GM23338 (cell line): ENCODE data around the gene CBFA2T2. TPM values are rescaled to one million over a fixed set of nuclear protein-coding genes. Genes with fewer than 3 reads are reported as not detected.

Experiments used
- ATAC-seq: fragments of 200-7000 bp; cut with Tn5 transposase; 3 replicates; pipeline ENCODE4 v1.9.1; 2020
- DNase-seq: peaks from one replicate; pipeline ENCODE4 v3.0.0-alpha.2; 2015; ENCODE audit warnings: low spot score
- H2AFZ ChIP-seq: fragments of 200-600 bp; sonication (generic); 2 replicates; pipeline ENCODE4 v1.8.0; 2016; ENCODE audit warnings: antibody characterized with exemption, mild to moderate bottlenecking, moderate library complexity
- H3F3A ChIP-seq: fragments of 200-600 bp; sonication (generic); replicated peaks from 2 replicates; pipeline ENCODE4 v1.8.0; 2017; ENCODE audit warnings: antibody characterized with exemption, mixed run types, low read depth
- H3K27ac ChIP-seq: fragments of 200-600 bp; sonication (generic); 2 replicates; pipeline ENCODE4 v1.6.1; 2016; ENCODE audit warnings: low read depth
- H3K27me3 ChIP-seq: fragments of 200-600 bp; sonication (generic); 2 replicates; pipeline ENCODE4 v1.8.0; 2016; ENCODE audit warnings: mild to moderate bottlenecking, mixed run types, moderate library complexity; ENCODE audit not compliant: insufficient read depth
- H3K36me3 ChIP-seq: fragments of 200-600 bp; sonication (generic); 2 replicates; pipeline ENCODE4 v1.8.0; 2016; ENCODE audit warnings: mild to moderate bottlenecking; ENCODE audit not compliant: insufficient read depth
- H3K4me1 ChIP-seq: fragments of 200-600 bp; sonication (generic); 2 replicates; pipeline ENCODE4 v1.8.0; 2016; ENCODE audit warnings: mild to moderate bottlenecking, moderate library complexity; ENCODE audit not compliant: insufficient read depth
- H3K4me2 ChIP-seq: fragments of 200-600 bp; sonication (generic); 2 replicates; pipeline ENCODE4 v1.7.1; 2017; ENCODE audit warnings: mixed run types
- H3K4me3 ChIP-seq: fragments of 200-600 bp; sonication (generic); 2 replicates; pipeline ENCODE4 v1.6.1; 2016; ENCODE audit warnings: mixed run types
- H3K79me2 ChIP-seq: fragments of 200-600 bp; sonication (generic); replicated peaks from 2 replicates; pipeline ENCODE4 v1.8.0; 2017; ENCODE audit warnings: mild to moderate bottlenecking; ENCODE audit not compliant: insufficient read depth
- H3K9me2 ChIP-seq: fragments of 200-600 bp; sonication (generic); 2 replicates; pipeline ENCODE4 v1.8.0; 2017; ENCODE audit not compliant: insufficient read depth
- H4K20me1 ChIP-seq: fragments of 200-600 bp; sonication (generic); replicated peaks from 2 replicates; pipeline ENCODE4 v1.8.0; 2017; ENCODE audit warnings: mild to moderate bottlenecking; ENCODE audit not compliant: insufficient read depth
- H3K27ac Mint-ChIP-seq: 2 replicates; pipeline ENCODE4 v1.8.0; 2020; ENCODE audit warnings: inconsistent platforms, mild to moderate bottlenecking, moderate library complexity, mixed read lengths
- H3K27me3 Mint-ChIP-seq: 3 replicates; pipeline ENCODE4 v1.8.0; 2022; ENCODE audit warnings: low read depth, mild to moderate bottlenecking, moderate library complexity, mixed read lengths, inconsistent platforms; ENCODE audit not compliant: insufficient read depth, poor library complexity
- H3K36me3 Mint-ChIP-seq: 3 replicates; pipeline ENCODE4 v1.8.0; 2021; ENCODE audit warnings: low read depth, mild to moderate bottlenecking, inconsistent platforms, moderate library complexity, mixed read lengths
- H3K4me1 Mint-ChIP-seq: 3 replicates; pipeline ENCODE4 v1.8.0; 2020; ENCODE audit warnings: mild to moderate bottlenecking, inconsistent platforms, mixed read lengths
- H3K4me3 Mint-ChIP-seq: 3 replicates; pipeline ENCODE4 v1.8.0; 2021; ENCODE audit warnings: moderate library complexity, mild to moderate bottlenecking, inconsistent platforms, mixed read lengths
- H3K9me3 Mint-ChIP-seq: 3 replicates; pipeline ENCODE4 v1.8.0; 2020; ENCODE audit warnings: moderate library complexity, mild to moderate bottlenecking, inconsistent platforms, mixed read lengths
- CREB1 ChIP-seq: fragments of 250-450 bp; sonication (Bioruptor Pico); IDR thresholded peaks from 2 replicates; pipeline ENCODE4 v1.5.0; 2020; ENCODE audit warnings: low read depth, mild to moderate bottlenecking, moderate library complexity
- EZH2 ChIP-seq: fragments of 200-600 bp; sonication (generic); IDR thresholded peaks from one replicate; pipeline ENCODE4 v1.8.0; 2017; ENCODE audit warnings: antibody characterized with exemption, mild to moderate bottlenecking, low read depth; ENCODE audit not compliant: unreplicated experiment
- EZH2phosphoT487 ChIP-seq: fragments of 200-600 bp; sonication (generic); IDR thresholded peaks from one replicate; pipeline ENCODE4 v1.8.1; 2018; ENCODE audit warnings: antibody characterized with exemption; ENCODE audit not compliant: unreplicated experiment
- JUNB ChIP-seq: IDR thresholded peaks from one replicate; pipeline ENCODE4 v1.6.1; 2016; ENCODE audit warnings: antibody characterized with exemption; ENCODE audit not compliant: unreplicated experiment
- NANOG ChIP-seq: IDR thresholded peaks from 2 replicates; pipeline ENCODE4 v1.6.1; 2016; ENCODE audit warnings: antibody characterized with exemption, borderline replicate concordance
- POLR2AphosphoS5 ChIP-seq: IDR thresholded peaks from 2 replicates; pipeline ENCODE4 v1.6.1; 2016; ENCODE audit warnings: antibody characterized with exemption, low read depth
- REST ChIP-seq: IDR thresholded peaks from one replicate; pipeline ENCODE4 v1.6.1; 2018; ENCODE audit warnings: antibody characterized with exemption; ENCODE audit not compliant: unreplicated experiment
- STAT1 ChIP-seq: IDR thresholded peaks from one replicate; pipeline ENCODE4 v1.6.1; 2016; ENCODE audit warnings: antibody characterized with exemption; ENCODE audit not compliant: unreplicated experiment
- ZNF331 ChIP-seq: fragments of 250-450 bp; sonication (Bioruptor Pico); IDR thresholded peaks from 2 replicates; pipeline ENCODE4 v1.5.0; 2020; ENCODE audit warnings: low read depth, mild to moderate bottlenecking, moderate library complexity
- ZNF462 ChIP-seq: fragments of 250-450 bp; sonication (Bioruptor Pico); IDR thresholded peaks from 2 replicates; pipeline ENCODE4 v1.5.0; 2020; ENCODE audit warnings: mild to moderate bottlenecking, moderate library complexity
- polyA plus RNA-seq: library from polyadenylated mRNA; unstranded; fragments of >200 nt; fragmentation: Nextera tagmentation; extraction: Ambion mirVana; gene quantifications from 2 replicates; pipeline ENCODE4 v1.2.1, GENCODE V29; 2016
- total RNA-seq: library from RNA; depleted of rRNA; stranded (reverse); fragments of >200 nt; shearing (Covaris generic); gene quantifications from 2 replicates; pipeline ENCODE4 v1.2.3, GENCODE V29; 2014
- TF ChIP-seq, protein P1 (sequence below), 2 experiments: fragments of 200-600 bp in 1 of 2; sonication (generic) in 1 of 2; conservative IDR thresholded peaks; 2 replicates each; pipeline versions ENCODE4 v1.5.1 to v1.6.1; 2016 to 2017; ENCODE audit warnings: antibody characterized with exemption in 2 of 2, low read depth in 2 of 2, mild to moderate bottlenecking in 2 of 2, moderate library complexity in 1 of 2
- TF ChIP-seq, protein P2 (sequence below): IDR thresholded peaks from 2 replicates; pipeline ENCODE4 v1.6.1; 2016; ENCODE audit warnings: antibody characterized with exemption

CBFA2T2 gene
- total and polyA plus RNA-seq, 2 experiments from 2014 or later = 12.7 to 15.8 TPM

GRCh38 chr20:33524261-33524660, 34.4 kb downstream of the CBFA2T2 start:
- no peaks in the 10 kb centered on the region for H3K9me2 ChIP-seq
- no peaks in the 10 kb centered on the region for H3K27me3 ChIP-seq
- peaks cover 20% of the 10 kb centered on the region for H3K79me2 ChIP-seq
- H4K20me1 ChIP-seq = peaks cover 16% of the 10 kb centered on the region; the same call in 1 of the 2 replicates
- Mint-ChIP-seq H3K27ac (no peak overlapping the region), H3K36me3 (no peaks in the 10 kb centered on the region), H3K27me3 (no peaks in the 10 kb centered on the region), H3K4me3 (no peak overlapping the region), H3K9me3 (no peaks in the 10 kb centered on the region), H3K4me1 (no peaks in the 10 kb centered on the region)
- H3K4me1 ChIP-seq = 0 out of 2 replicates have a peak, but pooled peaks cover 3% of the 10 kb centered on the region
- H3K27ac ChIP-seq = no peak overlapping the region
- H3F3A ChIP-seq = no peaks in the 10 kb centered on the region
- no peaks in the 10 kb centered on the region for H3K36me3 ChIP-seq
- DNase-seq (no peak), ATAC-seq (no peak)
- no peak overlapping the region for H3K4me2 ChIP-seq
- no peak overlapping the region for H3K4me3 ChIP-seq
- H2AFZ ChIP-seq = no peak overlapping the region
- no peak for TF ChIP-seq ZNF331 (CRISPR knock-in tag)
- no peak for TF ChIP-seq EZH2
- TF ChIP-seq, protein P1, sequence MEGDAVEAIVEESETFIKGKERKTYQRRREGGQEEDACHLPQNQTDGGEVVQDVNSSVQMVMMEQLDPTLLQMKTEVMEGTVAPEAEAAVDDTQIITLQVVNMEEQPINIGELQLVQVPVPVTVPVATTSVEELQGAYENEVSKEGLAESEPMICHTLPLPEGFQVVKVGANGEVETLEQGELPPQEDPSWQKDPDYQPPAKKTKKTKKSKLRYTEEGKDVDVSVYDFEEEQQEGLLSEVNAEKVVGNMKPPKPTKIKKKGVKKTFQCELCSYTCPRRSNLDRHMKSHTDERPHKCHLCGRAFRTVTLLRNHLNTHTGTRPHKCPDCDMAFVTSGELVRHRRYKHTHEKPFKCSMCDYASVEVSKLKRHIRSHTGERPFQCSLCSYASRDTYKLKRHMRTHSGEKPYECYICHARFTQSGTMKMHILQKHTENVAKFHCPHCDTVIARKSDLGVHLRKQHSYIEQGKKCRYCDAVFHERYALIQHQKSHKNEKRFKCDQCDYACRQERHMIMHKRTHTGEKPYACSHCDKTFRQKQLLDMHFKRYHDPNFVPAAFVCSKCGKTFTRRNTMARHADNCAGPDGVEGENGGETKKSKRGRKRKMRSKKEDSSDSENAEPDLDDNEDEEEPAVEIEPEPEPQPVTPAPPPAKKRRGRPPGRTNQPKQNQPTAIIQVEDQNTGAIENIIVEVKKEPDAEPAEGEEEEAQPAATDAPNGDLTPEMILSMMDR (conservative IDR thresholded peaks at IDR 0.05; ENCODE audit: low read depth in 2 of 2) = no peak
- no peak for TF ChIP-seq POLR2AphosphoS5
- no peak for TF ChIP-seq CREB1 (CRISPR knock-in tag)
- TF ChIP-seq ZNF462 = no peak
- TF ChIP-seq JUNB = no peak
- no peak for TF ChIP-seq NANOG
- TF ChIP-seq, protein P2, sequence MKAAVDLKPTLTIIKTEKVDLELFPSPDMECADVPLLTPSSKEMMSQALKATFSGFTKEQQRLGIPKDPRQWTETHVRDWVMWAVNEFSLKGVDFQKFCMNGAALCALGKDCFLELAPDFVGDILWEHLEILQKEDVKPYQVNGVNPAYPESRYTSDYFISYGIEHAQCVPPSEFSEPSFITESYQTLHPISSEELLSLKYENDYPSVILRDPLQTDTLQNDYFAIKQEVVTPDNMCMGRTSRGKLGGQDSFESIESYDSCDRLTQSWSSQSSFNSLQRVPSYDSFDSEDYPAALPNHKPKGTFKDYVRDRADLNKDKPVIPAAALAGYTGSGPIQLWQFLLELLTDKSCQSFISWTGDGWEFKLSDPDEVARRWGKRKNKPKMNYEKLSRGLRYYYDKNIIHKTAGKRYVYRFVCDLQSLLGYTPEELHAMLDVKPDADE = no peak
- TF ChIP-seq STAT1 = no peak
- TF ChIP-seq REST = no peak
- no peak for TF ChIP-seq EZH2phosphoT487
